Measurements from ENCODE around the gene PTPN14. TPM values are rescaled to one million over a fixed set of nuclear protein-coding genes. Genes with fewer than 3 reads are reported as not detected.

The PTPN14 gene
- total RNA-seq, 1 donor from 2014 or later = 2.7 TPM

GRCh38 chr1:214342525-214342924 is 208.9 kb downstream of the PTPN14 start:
- intact Hi-C loops (cut with micrococcal nuclease) = no loop called here

GRCh38 chr1:214341932-214342331 is 209.5 kb downstream of the PTPN14 start:
- intact Hi-C loops (cut with micrococcal nuclease) = no loop called here

- intact Hi-C loops (cut with micrococcal nuclease) = no loop called here
Observed at GRCh38 chr1:214341459-214341858, 209.9 kb downstream of the PTPN14 start.

- intact Hi-C loops (cut with micrococcal nuclease) = no loop called here
Observed at GRCh38 chr1:214338212-214338611, 213.2 kb downstream of the PTPN14 start.

GRCh38 chr1:214337511-214337910 is 213.9 kb downstream of the PTPN14 start:
- intact Hi-C loops (cut with micrococcal nuclease) = no loop called here

- intact Hi-C loops (cut with micrococcal nuclease) = no loop called here
Observed at GRCh38 chr1:214337015-214337414, 214.4 kb downstream of the PTPN14 start.

- intact Hi-C loops (cut with micrococcal nuclease) = no loop called here
Observed at GRCh38 chr1:214335567-214335966, 215.8 kb downstream of the PTPN14 start.

GRCh38 chr1:214332946-214333798 is 218.2 kb downstream of the PTPN14 start:
- intact Hi-C loops (cut with micrococcal nuclease) = loop anchor here (1.0 to 5.0 kb wide), 8 partner anchors 56 to 295 kb away; partner anchors contain the start of gene CENPF

- intact Hi-C loops (cut with micrococcal nuclease) = loop anchor here (2.0 to 5.0 kb wide), 3 partner anchors 57 to 107 kb away; no protein-coding TSS in a partner anchor
Observed at GRCh38 chr1:214331827-214332423, 219.5 kb downstream of the PTPN14 start.

- intact Hi-C loops (cut with micrococcal nuclease) = loop anchor here (5.0 kb wide), 1 partner anchor 96 kb away; no protein-coding TSS in a partner anchor
Observed at GRCh38 chr1:214331180-214331579, 220.2 kb downstream of the PTPN14 start.

- intact Hi-C loops (cut with micrococcal nuclease) = loop anchor here (5.0 kb wide), 1 partner anchor 97 kb away; no protein-coding TSS in a partner anchor
Observed at GRCh38 chr1:214330715-214331114, 220.7 kb downstream of the PTPN14 start.

- intact Hi-C loops (cut with micrococcal nuclease) = loop anchor here (5.0 kb wide), 1 partner anchor 97 kb away; no protein-coding TSS in a partner anchor
Observed at GRCh38 chr1:214330222-214330621, 221.2 kb downstream of the PTPN14 start.

GRCh38 chr1:214329470-214330220 is 221.8 kb downstream of the PTPN14 start:
- intact Hi-C loops (cut with micrococcal nuclease) = loop anchor here (1.0 to 5.0 kb wide), 6 partner anchors 98 to 1207 kb away; no protein-coding TSS in a partner anchor

- intact Hi-C loops (cut with micrococcal nuclease) = loop anchor here (1.0 to 2.0 kb wide), 7 partner anchors 49 to 1206 kb away; no protein-coding TSS in a partner anchor
Observed at GRCh38 chr1:214328770-214329469, 222.5 kb downstream of the PTPN14 start.

- intact Hi-C loops (cut with micrococcal nuclease) = no loop called here
Observed at GRCh38 chr1:214327514-214327913, 223.9 kb downstream of the PTPN14 start.

GRCh38 chr1:214326406-214326805 is 225.0 kb downstream of the PTPN14 start:
- intact Hi-C loops (cut with micrococcal nuclease) = no loop called here

- intact Hi-C loops (cut with micrococcal nuclease) = no loop called here
Observed at GRCh38 chr1:214324896-214325800, 226.3 kb downstream of the PTPN14 start.

GRCh38 chr1:214321705-214322453 is 229.5 kb downstream of the PTPN14 start:
- intact Hi-C loops (cut with micrococcal nuclease) = no loop called here

GRCh38 chr1:214319938-214320337 is 231.5 kb downstream of the PTPN14 start:
- intact Hi-C loops (cut with micrococcal nuclease) = no loop called here
